T follicular helper cell (primary cell): ENCODE data around the gene FRYL.
"Not testable (repeated sequence)": the region's sequence is repeated elsewhere in the genome, so short reads cannot be mapped to it uniquely, and the experiment has no call there.

Experiments used
- DNase-seq: peaks from one replicate; pipeline ENCODE4 v3.0.0-alpha.2; 2020; ENCODE audit warnings: low read depth

Gene FRYL

GRCh38 chr4:48489683-48490011 lies 290.4 kb downstream of the FRYL start:
- DNase-seq, result no peak

GRCh38 chr4:48484494-48485168 lies 295.4 kb downstream of the FRYL start:
- DNase-seq, result no peak

DNA sequence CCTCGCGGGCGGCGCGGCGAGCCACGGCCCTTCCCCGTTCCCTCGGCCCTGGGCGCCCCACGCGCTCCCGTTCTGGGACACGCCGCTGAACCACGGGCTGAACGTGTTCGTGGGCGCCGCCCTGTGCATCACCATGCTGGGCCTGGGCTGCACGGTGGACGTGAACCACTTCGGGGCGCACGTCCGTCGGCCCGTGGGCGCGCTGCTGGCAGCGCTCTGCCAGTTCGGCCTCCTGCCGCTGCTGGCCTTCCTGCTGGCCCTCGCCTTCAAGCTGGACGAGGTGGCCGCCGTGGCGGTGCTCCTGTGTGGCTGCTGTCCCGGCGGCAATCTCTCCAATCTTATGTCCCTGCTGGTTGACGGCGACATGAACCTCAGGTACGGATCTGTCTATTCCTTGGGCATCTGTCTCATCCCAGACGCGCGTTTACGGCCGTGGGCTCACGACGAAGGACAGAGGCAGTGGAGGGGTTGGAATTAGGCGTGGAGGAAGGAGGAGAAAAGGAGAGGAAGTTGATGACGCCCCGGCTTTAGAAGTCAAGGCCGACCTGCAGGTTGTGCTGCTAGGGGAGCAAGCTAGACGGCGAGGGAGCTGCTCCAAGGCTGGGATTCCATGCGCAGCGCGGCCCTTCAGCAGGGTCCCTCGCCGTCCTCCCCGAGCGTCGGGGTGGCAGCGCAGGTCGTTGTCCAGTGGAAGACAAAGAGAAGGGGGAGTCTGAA lies 296.1 kb downstream of the FRYL start:
- no peak for DNase-seq

GRCh38 chr4:48483006-48483776 lies 296.9 kb downstream of the FRYL start, which contains the start of gene SLC10A4:
SLC10A4 (plus strand) TSS chr4:48483343; CDS start chr4:48483562, 219 bp downstream.
- DNase-seq, result no peak

GRCh38 chr4:48481581-48481980 lies 298.5 kb downstream of the FRYL start:
- DNase-seq, result no peak

DNA sequence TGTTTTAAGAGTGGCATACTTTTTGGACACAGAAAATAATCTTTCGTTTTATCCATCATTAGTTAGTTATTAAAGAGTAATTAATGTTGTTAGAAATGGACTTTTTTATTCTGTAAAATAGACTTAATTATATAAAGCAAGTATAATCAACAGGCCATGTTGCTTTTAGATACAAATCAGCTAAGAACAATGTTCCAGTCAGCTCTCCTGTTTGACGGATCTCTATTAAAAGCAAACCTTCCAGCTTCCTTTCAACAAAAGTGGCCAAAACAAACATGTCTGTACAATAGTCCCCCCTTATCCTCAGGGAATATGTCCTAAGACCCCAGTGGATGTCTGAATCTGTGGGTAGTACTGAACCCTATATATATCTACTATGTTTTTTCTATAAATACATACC lies 301.8 kb downstream of the FRYL start:
- no peak for DNase-seq

DNA sequence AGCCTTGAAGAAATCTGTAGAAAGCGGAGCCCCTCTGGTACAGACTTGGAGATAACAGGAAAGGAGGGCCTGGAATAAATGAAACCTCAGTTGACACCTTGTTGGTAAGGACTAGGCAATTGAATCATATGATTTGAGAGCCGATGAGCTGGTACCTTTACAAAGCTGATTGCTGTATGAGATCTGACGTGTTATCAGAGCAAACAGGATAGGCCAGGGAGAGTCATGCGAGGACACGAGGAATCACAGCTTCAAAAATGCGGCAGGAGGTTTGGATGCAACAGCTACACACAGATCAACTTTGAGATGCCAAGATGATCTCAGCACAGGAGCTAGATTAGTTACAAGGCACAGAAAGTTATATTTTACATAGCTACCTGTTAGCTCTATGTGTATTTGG lies 304.3 kb downstream of the FRYL start:
- DNase-seq, result no peak

GRCh38 chr4:48472794-48473193 lies 307.3 kb downstream of the FRYL start:
- DNase-seq, result no peak

DNA sequence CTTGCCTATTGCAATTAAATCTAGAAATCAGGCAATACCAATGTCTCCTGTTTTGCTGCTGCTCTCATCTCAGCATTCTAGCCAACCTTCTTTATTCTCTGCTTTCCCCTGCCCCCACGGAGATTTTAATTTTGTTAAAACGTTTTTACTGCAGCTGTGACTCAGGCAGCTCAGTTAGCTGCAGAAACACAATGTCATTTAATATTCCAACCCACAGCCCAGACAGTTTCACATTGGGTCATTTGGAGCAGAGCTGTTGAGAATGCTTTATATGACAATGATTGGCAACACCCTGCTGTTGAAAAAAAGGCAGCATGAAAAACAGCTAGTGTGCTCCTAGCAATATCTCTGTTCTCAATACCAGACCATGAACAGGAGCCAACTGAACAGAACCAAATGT lies 309.5 kb downstream of the FRYL start:
- DNase-seq, result no peak

- DNase-seq, result no peak
Observed at GRCh38 chr4:48470137-48470536, 309.9 kb downstream of the FRYL start.

- DNase-seq, result no peak
Observed at GRCh38 chr4:48467891-48468290, 312.2 kb downstream of the FRYL start.

GRCh38 chr4:48467442-48467841 lies 312.6 kb downstream of the FRYL start:
- DNase-seq, result no peak

DNA sequence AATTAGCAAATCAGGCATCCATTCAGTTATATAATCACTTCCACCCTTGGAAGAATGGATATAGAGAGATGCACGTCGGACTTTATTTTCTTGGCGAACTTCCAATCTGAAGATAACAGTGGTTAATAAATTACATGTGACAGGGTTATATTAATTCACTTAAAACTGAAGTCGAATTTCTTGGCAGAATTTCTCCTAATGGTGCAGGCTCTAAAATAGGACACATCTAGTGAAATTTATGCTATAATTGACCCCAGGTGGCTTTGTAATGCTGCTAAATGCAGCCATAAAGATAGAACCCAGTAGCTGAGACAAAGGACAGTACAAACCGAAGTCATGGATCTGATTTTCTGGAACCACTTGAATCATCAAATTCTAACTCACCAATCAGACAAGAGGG lies 317.7 kb downstream of the FRYL start:
- DNase-seq, result no peak

DNA sequence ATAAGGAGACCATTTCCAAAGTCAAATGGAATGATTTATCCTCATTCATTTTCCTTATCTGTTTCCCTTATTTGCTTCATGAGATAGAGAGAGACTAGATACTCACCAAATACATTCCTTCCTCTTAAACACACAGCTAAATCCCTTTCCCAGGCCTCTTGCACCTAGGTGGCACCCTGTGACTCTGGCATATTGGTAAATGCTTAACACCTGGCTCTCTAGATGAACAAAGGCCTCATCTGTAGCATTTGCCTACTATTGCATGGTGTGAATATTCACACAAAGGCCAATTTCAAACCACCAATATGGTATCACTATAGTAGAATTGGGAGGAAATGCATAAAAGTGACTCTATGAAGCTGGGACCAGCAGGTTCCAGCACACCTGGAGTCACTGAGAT lies 319.1 kb downstream of the FRYL start:
- DNase-seq, result no peak

DNA sequence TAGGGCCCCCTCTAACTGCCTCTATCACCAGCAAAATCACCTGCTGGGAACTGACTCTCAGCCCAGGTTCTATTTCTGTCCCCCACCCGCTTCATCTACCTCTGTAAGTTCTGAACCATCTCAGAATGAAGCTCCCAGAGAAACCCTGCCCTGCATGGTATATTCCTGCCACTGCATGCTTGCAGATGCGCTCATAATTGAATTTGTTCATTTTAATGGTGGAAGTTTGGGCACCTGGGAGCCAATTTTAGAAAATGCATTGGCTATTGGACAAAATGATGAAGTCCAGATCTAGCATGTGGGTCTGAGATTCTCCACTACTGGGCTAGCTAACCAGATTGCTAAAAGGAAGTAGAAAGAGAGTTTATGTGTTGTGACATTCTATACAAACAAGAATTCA lies 325.5 kb downstream of the FRYL start:
- no peak for DNase-seq

DNA sequence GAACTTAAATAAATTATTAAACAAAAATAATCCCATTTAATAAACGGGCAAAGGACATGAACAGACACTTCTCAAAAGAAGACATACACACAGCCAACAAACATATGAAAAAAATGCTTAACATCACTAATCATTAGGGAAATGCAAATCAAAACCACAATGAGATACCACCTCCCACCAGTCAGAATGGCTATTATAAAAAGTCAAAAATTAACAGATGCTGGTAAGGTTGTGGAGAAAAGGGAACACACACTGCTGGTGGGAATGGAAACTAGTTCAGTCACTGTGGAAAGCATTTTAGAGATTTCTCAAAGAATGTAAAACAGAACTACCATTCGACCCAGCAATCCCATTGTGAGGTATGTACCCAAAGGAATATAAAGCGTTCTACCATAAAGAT lies 328.4 kb downstream of the FRYL start:
- not testable (repeated sequence) for DNase-seq

DNA sequence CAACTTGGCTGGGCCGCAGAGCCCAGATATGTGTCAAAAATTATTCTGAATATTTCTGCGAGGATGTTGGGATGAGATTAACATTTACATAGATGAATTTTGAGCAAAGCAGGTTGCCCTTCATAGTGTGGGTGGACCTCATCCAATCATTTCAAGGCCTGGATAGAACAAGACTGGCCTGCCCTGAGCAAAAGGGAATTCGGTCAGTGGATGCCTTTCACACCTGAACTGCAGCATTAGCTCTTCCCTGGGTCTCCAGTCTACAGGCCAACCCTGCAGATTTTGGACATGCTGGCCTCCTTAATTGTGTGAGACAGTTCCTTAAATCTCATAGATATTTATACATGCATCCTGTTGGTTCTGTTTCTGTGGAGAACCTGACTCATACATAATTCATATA lies 329.3 kb downstream of the FRYL start:
- DNase-seq, result no peak

GRCh38 chr4:48449151-48449550 lies 330.9 kb downstream of the FRYL start:
- no peak for DNase-seq
